OCI-LY3 (cell line): Measurements from ENCODE around the gene TTYH3.

Source experiments
- CTCF ChIP-seq: fragments of 200-600, 300-600 bp; sonication (generic); IDR thresholded peaks from 2 replicates; pipeline ENCODE4 v1.5.1; 2014; ENCODE audit warnings: antibody characterized with exemption, low read length, low read depth
- EZH2phosphoT487 ChIP-seq: fragments of 200-600 bp; shearing (Covaris generic); IDR thresholded peaks from 2 replicates; pipeline ENCODE4 v1.6.1; 2018; ENCODE audit warnings: antibody characterized with exemption, mixed run types, low read depth

DNA sequence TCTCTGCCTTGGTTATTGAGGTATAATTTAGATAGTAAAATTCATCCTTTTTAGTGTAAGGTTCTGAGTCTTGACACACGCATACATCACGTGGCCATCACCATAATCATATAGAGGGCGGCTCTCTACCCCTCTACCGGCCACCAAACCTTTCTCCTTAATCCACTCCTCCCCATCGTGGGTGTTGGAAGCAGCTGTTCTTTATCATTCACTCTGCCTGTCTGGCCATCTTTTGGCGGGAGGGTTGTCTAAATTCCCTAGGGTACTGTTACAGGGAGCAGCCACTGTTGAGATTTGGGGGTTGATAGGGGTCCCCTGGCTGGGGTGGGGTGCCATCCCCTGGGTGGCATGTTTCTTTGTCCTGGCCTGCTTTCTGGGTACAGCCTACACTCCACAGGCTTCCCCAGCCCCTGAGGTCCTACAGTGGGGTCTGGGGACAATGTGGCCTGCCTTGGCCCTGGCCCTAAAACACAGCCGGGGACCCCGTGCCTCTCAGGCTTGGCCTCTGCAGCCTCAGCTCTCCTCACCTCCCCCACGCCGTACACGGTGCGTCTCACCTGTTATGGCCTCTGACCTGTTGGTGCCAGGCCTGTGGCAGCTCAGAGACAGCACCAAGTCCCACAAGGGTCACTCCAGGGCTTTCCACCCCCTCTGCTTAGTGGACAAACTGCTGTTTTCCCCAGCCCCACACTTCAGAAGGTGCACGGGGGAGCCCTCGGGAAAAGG lies 73.7 kb downstream of the TTYH3 start:
- TF ChIP-seq CTCF (no peak), EZH2phosphoT487 (no peak)
